ENCODE measurements around the gene DLGAP3.

Gene DLGAP3

GRCh38 chr1:34904236-34905097 lies 25.0 kb downstream of the DLGAP3 start:
- H3K4me3 ChIP-seq (replicated peaks; ENCODE audit: low read depth, low read length) = no peak overlapping the region
- DNase-seq (ENCODE audit: extremely low read depth, low read depth) = no peak
- TF ChIP-seq, protein P1, sequence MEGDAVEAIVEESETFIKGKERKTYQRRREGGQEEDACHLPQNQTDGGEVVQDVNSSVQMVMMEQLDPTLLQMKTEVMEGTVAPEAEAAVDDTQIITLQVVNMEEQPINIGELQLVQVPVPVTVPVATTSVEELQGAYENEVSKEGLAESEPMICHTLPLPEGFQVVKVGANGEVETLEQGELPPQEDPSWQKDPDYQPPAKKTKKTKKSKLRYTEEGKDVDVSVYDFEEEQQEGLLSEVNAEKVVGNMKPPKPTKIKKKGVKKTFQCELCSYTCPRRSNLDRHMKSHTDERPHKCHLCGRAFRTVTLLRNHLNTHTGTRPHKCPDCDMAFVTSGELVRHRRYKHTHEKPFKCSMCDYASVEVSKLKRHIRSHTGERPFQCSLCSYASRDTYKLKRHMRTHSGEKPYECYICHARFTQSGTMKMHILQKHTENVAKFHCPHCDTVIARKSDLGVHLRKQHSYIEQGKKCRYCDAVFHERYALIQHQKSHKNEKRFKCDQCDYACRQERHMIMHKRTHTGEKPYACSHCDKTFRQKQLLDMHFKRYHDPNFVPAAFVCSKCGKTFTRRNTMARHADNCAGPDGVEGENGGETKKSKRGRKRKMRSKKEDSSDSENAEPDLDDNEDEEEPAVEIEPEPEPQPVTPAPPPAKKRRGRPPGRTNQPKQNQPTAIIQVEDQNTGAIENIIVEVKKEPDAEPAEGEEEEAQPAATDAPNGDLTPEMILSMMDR (IDR thresholded peaks at IDR 0.05; ENCODE audit: low read depth, low read length, missing control alignments) = no peak

DNA sequence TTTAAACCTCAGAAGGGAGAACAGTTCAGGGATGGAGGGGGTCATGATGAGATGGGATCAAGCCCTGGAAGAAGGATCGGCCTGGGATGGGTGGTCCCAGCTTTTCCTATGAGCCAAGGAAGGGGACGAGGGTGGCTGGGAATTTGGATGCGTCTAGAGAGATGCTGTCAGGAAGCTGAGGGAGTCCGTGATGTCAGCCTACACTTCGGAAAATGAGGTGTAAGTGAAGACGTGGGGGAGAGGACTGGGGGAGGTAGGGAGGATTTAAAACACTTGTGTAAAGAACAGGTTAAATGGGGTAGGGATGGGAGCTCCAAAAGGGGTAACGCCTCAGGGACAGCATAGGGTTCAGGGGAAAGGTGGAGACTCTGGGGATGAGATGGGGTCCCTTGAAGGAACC lies 27.5 kb downstream of the DLGAP3 start:
- TF ChIP-seq, protein P1 (IDR thresholded peaks at IDR 0.05; ENCODE audit: low read depth, low read length, missing control alignments) = no peak
- H3K4me3 ChIP-seq (replicated peaks; ENCODE audit: low read depth, low read length) = no peak overlapping the region
- no peak for DNase-seq (ENCODE audit: extremely low read depth, low read depth)

DNA sequence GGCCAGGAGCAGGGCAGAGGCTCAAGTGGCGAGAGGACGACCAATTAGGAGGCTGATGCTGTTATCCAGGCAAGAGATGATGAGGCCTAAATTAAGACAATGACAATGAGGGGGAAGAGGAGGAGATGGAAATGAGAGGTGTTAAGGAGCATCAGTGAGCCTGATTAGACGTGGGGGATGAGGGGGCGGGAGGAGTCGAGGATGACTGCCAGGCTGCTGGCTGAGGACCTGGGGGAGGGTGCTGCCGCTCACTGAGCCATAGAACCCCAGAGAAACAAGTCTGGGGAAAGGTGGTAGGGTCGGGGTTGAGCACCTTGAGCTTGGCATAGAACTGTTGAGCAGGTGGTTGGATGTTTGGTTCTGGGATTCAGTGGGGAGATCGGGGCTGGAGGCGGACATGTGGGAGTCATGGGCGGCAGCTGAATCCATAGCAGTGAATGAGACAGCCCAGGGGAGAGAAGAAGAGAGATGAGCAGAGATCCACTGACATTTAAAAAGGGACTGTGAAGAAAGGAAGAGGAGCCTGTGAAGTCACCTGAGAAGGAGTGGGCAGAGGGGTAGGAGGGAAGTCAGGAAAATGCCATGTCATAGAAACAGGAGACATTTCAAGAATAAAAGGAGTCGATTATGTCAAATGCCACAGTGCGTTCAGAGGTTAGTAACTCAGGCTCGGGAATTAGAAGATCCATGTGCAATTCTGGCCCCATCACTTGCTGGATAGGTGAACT lies 28.5 kb downstream of the DLGAP3 start:
- DNase-seq (ENCODE audit: extremely low read depth, low read depth) = no peak
- H3K4me3 ChIP-seq (replicated peaks; ENCODE audit: low read depth, low read length) = no peak overlapping the region
- TF ChIP-seq, protein P1 (IDR thresholded peaks at IDR 0.05; ENCODE audit: low read depth, low read length, missing control alignments) = no peak

DNA sequence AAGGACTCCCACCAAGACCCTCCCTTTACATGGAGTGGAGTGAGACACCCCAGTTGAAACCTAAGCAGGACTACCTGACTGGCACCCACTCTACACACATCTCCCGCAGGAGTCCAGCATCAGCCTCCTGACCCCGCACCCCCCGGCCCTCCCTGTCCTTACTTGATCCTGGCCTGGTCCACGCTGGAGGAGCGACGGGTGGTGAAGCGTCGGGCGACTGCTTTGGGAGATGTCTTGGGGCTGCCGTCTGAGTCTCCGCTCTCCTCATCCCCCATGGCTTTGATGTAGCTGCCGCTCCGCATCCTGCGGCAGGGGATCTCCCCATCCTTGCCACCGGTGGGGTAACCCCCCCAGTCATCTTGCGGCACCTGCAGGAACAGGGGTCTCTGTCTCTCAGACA lies 29.5 kb downstream of the DLGAP3 start:
- TF ChIP-seq, protein P1 (IDR thresholded peaks at IDR 0.05; ENCODE audit: low read depth, low read length, missing control alignments) = no peak
- no peak overlapping the region for H3K4me3 ChIP-seq (replicated peaks; ENCODE audit: low read depth, low read length)
- no peak for DNase-seq (ENCODE audit: extremely low read depth, low read depth)

GRCh38 chr1:34899471-34899870 lies 30.0 kb downstream of the DLGAP3 start:
- TF ChIP-seq, protein P1 (IDR thresholded peaks at IDR 0.05; ENCODE audit: low read depth, low read length, missing control alignments) = no peak
- no peak for DNase-seq (ENCODE audit: extremely low read depth, low read depth)

GRCh38 chr1:34898330-34898761 lies 31.1 kb downstream of the DLGAP3 start:
- no peak overlapping the region for H3K4me3 ChIP-seq (replicated peaks; ENCODE audit: low read depth, low read length)
- TF ChIP-seq, protein P1 (IDR thresholded peaks at IDR 0.05; ENCODE audit: low read depth, low read length, missing control alignments) = no peak
- no peak for DNase-seq (ENCODE audit: extremely low read depth, low read depth)

More at GRCh38 chr1:34899471-34899870, 30.0 kb downstream of the DLGAP3 start:
- H3K4me3 ChIP-seq (replicated peaks; ENCODE audit: low read depth, low read length) = no peak overlapping the region

Measured in HFF-Myc (cell line).